Right atrium auricular region (tissue), 2 donors: ENCODE data around the gene SQSTM1. TPM values are rescaled to one million over a fixed set of nuclear protein-coding genes. Genes with fewer than 3 reads are reported as not detected.

Source experiments
- DNase-seq: peaks from one replicate; pipeline ENCODE4 v3.0.0-alpha.2; 2019; ENCODE audit warnings: low spot score
- H3K27ac ChIP-seq, 2 donors: fragments of 200-600 bp; sonication (generic); 1 replicate in 1 of 2; 2 replicates in 1 of 2; pipeline ENCODE4 v1.5.1; 2016 to 2019
- H3K27me3 ChIP-seq, 2 donors: fragments of 200-600 bp; sonication (generic); one replicate each; pipeline versions ENCODE4 v1.5.1 to v1.6.0; 2017 to 2019
- H3K36me3 ChIP-seq: fragments of 200-600 bp; sonication (generic); one replicate; pipeline ENCODE4 v1.5.1; 2016
- H3K4me1 ChIP-seq, 2 donors: fragments of 200-600 bp; sonication (generic); one replicate each; pipeline versions ENCODE4 v1.5.1 to v1.6.0; 2017 to 2019
- H3K4me3 ChIP-seq, 2 donors: fragments of 200-600 bp; sonication (generic); 1 replicate in 1 of 2; 2 replicates in 1 of 2; pipeline ENCODE4 v1.5.1; 2017 to 2019; ENCODE audit warnings: mild to moderate bottlenecking in 1 of 2, moderate library complexity in 1 of 2
- H3K9me3 ChIP-seq, 2 donors: fragments of 200-600 bp; sonication (generic); one replicate each; pipeline ENCODE4 v1.5.1; 2019
- total RNA-seq, 2 donors: library from RNA; depleted of rRNA; stranded (reverse); fragments of >200 nt; gene quantifications; one replicate each; pipeline ENCODE4 v1.1.0, GENCODE V29; 2016
- TF ChIP-seq, protein P1 (sequence below), 2 donors: fragments of 200-600 bp; sonication (generic); IDR thresholded peaks; one replicate each; pipeline ENCODE4 v1.5.1; 2019; ENCODE audit warnings: antibody characterized with exemption in 2 of 2

Gene SQSTM1
- total RNA-seq, 2 donors from 2014 or later, result 379 to 436 TPM

DNA sequence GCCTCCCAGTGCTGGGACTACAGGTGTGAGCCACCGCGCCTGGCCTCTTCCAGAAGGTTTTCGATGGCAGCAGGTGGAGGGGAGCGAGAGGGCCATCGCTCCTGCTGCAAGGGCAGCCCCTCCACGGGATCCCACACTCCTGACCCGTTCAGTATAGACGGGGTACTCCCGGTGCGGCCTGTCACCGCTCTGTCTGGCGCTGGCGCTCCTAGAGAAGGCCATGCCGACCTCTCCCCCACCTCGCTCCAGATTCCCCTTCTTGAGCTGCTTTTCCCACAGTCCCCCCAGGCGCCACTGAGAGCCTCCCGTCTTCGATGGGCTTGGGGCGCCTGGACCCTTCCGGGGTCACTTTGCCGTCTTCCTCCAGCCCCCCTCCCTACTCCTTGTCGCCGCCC, 4.3 kb upstream of the SQSTM1 start:
- H3K27ac ChIP-seq, result peak overlapping the region; percentile 38 to 71

DNA sequence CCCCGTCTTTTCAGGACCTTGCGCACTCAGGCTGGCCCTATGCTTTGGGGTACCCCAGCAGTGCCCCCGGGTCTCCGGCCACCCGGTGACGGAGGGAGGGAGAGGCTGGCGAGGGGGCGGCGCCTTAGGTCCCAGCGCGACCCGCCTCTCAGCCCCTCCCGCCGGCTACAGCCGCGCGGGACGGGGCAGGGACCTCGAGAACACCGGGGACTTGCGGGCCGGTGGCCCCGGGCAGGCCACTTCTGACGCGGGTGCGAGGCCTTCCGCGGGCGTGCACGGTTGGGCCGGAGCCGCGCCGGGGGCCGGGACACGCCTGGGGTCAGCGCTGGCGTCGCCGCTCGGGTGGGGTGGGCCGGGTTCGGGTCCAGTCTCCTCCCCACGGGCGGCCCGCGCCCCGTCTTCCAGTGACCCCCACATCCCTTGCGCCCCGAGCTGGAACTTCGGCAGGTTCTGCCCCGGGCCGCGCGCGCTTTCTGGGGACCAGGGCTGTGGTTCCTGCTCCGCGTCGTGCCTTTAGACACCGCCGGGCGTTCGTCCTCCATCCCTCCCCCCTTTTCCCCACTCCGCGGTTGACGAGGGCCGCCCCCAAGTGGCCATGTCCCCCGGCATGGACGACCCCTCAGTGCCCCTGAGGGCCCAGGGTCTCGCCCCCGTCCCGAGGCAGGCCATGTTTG, 3.8 kb upstream of the SQSTM1 start:
- H3K4me1 ChIP-seq, result peaks cover 0 to 42% of the 10 kb centered on the region in 2 donors
- TF ChIP-seq, protein P1, sequence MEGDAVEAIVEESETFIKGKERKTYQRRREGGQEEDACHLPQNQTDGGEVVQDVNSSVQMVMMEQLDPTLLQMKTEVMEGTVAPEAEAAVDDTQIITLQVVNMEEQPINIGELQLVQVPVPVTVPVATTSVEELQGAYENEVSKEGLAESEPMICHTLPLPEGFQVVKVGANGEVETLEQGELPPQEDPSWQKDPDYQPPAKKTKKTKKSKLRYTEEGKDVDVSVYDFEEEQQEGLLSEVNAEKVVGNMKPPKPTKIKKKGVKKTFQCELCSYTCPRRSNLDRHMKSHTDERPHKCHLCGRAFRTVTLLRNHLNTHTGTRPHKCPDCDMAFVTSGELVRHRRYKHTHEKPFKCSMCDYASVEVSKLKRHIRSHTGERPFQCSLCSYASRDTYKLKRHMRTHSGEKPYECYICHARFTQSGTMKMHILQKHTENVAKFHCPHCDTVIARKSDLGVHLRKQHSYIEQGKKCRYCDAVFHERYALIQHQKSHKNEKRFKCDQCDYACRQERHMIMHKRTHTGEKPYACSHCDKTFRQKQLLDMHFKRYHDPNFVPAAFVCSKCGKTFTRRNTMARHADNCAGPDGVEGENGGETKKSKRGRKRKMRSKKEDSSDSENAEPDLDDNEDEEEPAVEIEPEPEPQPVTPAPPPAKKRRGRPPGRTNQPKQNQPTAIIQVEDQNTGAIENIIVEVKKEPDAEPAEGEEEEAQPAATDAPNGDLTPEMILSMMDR (IDR thresholded peaks at IDR 0.05), result peak in 1 of 2 donors; percentile 31
- no peaks in the 10 kb centered on the region for H3K9me3 ChIP-seq
- no peaks in the 10 kb centered on the region for H3K27me3 ChIP-seq
- no peak for DNase-seq
- H3K27ac ChIP-seq, result peak overlapping the region; percentile 38 to 71
- H3K36me3 ChIP-seq, result peaks cover 2% of the 10 kb centered on the region
- H3K4me3 ChIP-seq, result peak overlapping the region; percentile 40 to 64

More for the DNA sequence above, 4.3 kb upstream of the SQSTM1 start:
- TF ChIP-seq, protein P1 (IDR thresholded peaks at IDR 0.05), result no peak
- Histone ChIP-seq H3K9me3 (no peaks in the 10 kb centered on the region), H3K27me3 (no peaks in the 10 kb centered on the region), H3K4me3 (peak overlapping the region; percentile 40 to 64), H3K4me1 (peaks cover 0 to 40% of the 10 kb centered on the region in 2 donors), H3K36me3 (no peaks in the 10 kb centered on the region)
- no peak for DNase-seq

DNA sequence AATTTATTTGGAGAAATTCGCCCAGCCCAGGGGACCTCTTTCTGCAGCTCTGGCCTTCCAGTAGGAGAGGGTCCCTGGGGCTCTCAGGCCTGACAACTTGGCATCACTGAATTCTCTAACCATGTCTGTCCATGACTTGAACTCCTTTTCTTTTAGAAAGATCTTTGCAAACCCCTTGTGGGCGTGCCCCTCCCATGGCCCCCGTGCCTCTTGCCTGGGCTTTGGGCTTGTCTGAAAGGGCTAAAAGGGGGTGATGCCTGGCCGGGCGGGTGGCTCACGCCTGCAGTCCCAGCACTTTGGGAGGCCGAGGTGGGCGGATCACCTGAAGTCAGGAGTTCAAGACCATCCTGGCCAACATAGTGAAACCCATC, 3.2 kb upstream of the SQSTM1 start:
- no peaks in the 10 kb centered on the region for H3K27me3 ChIP-seq
- H3K9me3 ChIP-seq, result no peaks in the 10 kb centered on the region
- H3K4me1 ChIP-seq, result peaks cover 0 to 47% of the 10 kb centered on the region in 2 donors
- TF ChIP-seq, protein P1 (IDR thresholded peaks at IDR 0.05), result no peak
- no peak for DNase-seq
- peak overlapping the region; percentile 40 to 64 for H3K4me3 ChIP-seq
- H3K36me3 ChIP-seq, result peaks cover 7% of the 10 kb centered on the region
- peak overlapping the region; percentile 38 to 71 for H3K27ac ChIP-seq

DNA sequence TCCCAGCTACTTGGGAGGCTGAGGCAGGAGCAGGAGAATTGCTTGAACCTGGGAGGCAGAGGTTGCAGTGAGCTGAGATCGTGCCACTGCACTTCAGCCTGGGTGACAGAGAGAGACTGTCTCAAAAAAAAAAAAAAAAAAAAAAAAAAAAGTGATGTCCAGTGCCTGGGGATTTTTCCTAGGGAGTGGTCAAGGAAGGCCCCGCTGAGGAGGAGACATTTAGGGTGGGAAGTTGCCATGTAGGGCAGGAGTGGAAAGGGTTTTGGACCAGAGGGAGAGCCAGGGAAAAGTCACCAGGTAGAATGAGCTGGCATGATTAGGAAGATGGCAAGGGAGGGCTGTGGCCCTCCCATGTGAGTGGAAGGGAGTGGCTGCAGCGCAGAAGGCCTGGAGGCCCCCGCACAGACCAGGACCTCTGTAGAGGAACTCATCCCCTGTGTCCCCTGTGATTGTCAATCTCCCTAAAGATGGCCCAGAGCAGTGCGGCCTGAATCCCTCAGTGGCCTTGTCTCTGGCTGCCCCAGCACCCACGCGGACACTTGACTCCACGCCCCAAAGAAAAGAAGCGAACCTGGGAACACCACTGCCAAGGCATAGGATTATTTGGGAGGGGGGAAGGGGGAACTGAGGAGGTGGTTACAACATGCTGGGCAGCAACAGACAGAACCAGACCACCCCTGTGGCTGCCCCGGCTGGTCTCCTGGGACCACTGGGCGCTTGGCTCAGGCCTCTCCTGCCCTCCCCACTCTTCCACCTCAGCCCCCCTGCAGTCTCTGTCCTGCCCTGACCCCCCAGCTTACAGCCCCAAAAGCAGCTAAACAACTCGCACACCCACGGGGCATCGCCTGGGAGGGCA, 2.6 kb upstream of the SQSTM1 start:
- peaks cover 0 to 53% of the 10 kb centered on the region in 2 donors for H3K4me1 ChIP-seq
- H3K4me3 ChIP-seq, result peak overlapping the region; percentile 39 to 100
- H3K27me3 ChIP-seq, result no peaks in the 10 kb centered on the region
- peak overlapping the region; percentile 96 to 100 for H3K27ac ChIP-seq
- no peak for DNase-seq
- TF ChIP-seq, protein P1 (IDR thresholded peaks at IDR 0.05), result no peak
- no peaks in the 10 kb centered on the region for H3K9me3 ChIP-seq
- H3K36me3 ChIP-seq, result peaks cover 13% of the 10 kb centered on the region

DNA sequence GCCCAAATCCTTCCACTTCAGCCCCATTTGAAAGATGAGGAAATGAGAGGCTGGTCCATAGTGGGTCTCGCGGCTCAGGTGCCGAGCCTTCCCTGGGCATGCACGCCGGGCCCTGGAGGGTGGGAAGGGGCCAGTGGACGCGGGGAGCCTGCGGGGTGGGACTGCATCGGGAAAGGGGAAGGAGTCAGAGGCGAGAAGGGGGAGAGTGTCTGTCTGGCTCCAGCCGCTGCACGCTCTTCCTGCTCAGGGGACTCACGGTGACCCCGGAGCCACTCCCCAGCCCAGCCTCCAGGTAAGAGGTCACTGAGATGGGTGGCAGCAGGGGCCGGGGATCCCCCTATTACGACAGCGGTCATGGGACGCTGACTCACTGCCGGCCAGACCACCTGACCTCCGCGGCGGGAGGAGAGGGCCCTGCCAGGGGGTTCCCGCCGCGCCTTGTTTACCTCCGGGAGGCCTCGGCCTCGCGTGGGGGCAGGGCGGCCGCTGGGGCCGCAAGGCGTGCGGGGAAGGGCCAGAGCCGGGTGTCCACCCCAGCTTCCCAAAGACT, 1.9 kb upstream of the SQSTM1 start:
- TF ChIP-seq, protein P1 (IDR thresholded peaks at IDR 0.05), result no peak
- DNase-seq, result peak; percentile 97
- Histone ChIP-seq H3K4me1 (peaks cover 0 to 60% of the 10 kb centered on the region in 2 donors), H3K4me3 (peak overlapping the region; percentile 39 to 100), H3K36me3 (peaks cover 20% of the 10 kb centered on the region), H3K27me3 (no peaks in the 10 kb centered on the region), H3K9me3 (no peaks in the 10 kb centered on the region), H3K27ac (peak overlapping the region; percentile 96 to 100)
